ENCODE data around the gene HS6ST3.

Gene HS6ST3

GRCh38 chr13:96141032-96141431 lies 51.1 kb downstream of the HS6ST3 start:
- Histone ChIP-seq H3K27ac (ENCODE audit: low read depth, low read length, severe bottlenecking) (no peak overlapping the region), H3K4me1 (ENCODE audit: control insufficient read depth, insufficient read depth, low read length, poor library complexity, severe bottlenecking) (no peaks in the 10 kb centered on the region), H3K4me3 (ENCODE audit: extremely low read depth, insufficient read depth, low read length, poor library complexity, severe bottlenecking) (no peak overlapping the region), H3K9me3 (ENCODE audit: control insufficient read depth, low read length) (no peaks in the 10 kb centered on the region), H3K36me3 (ENCODE audit: control insufficient read depth, insufficient read depth, low read length) (no peaks in the 10 kb centered on the region)
- 55 to 63% methylated on average over 2 to 3 of the region's 3 CpGs for WGBS, 2 experiments (ENCODE audit: insufficient coverage in 2 of 2)

GRCh38 chr13:96159725-96160124 lies 69.8 kb downstream of the HS6ST3 start:
- Histone ChIP-seq H3K36me3 (ENCODE audit: control insufficient read depth, insufficient read depth, low read length) (no peaks in the 10 kb centered on the region), H3K9me3 (ENCODE audit: control insufficient read depth, low read length) (no peaks in the 10 kb centered on the region), H3K27ac (ENCODE audit: low read depth, low read length, severe bottlenecking) (no peak overlapping the region), H3K4me3 (ENCODE audit: extremely low read depth, insufficient read depth, low read length, poor library complexity, severe bottlenecking) (no peak overlapping the region), H3K4me1 (ENCODE audit: control insufficient read depth, insufficient read depth, low read length, poor library complexity, severe bottlenecking) (no peaks in the 10 kb centered on the region)
- WGBS, 2 experiments (ENCODE audit: insufficient coverage in 2 of 2) = 86 to 100% methylated on average over 1 of the region's 2 CpGs

DNA sequence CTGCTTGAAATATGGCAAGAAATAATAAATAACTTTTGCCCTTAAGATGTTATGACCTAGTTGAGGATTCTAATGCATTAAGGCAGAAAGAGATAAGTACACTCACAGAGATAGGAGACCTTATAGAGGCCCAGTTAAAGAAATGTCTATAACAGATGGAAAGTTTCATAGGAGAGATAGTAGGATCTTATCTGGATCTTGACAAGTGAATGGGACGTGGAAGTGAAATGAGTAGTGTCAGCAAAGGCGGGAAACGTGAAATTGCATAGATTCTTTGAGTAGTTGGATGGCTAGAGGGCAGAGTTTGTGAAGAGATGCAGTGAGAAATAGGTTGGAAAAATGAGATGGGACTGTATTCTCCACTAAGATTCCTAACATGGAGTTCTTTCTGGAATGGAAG lies 71.2 kb downstream of the HS6ST3 start:
- H3K4me1 ChIP-seq (ENCODE audit: control insufficient read depth, insufficient read depth, low read length, poor library complexity, severe bottlenecking) = no peaks in the 10 kb centered on the region
- 82 to 83% methylated on average over 3 of the region's 3 CpGs for WGBS, 2 experiments (ENCODE audit: insufficient coverage in 2 of 2)

DNA sequence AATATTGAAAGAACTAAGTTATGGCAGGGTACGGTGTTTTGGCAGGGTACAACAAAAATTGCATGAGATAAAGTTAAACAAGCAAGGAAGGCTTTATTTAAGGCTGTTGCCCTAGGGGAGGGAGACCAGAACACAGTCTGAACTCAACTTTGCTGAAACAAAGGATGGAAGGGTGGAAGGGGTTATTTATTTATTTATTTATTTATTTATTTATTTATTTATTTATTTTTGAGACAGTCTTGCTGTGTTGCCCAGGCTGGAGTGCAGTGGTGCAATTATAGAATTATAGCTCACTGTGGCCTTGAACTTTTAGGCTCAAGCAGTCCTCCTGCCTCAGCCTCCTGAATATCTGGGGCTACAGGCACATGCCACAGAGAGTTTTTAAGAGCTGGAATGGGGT lies 75.9 kb downstream of the HS6ST3 start:
- no peaks in the 10 kb centered on the region for H3K36me3 ChIP-seq (ENCODE audit: control insufficient read depth, insufficient read depth, low read length)
- 78 to 88% methylated on average over 1 of the region's 1 CpG for WGBS, 2 experiments (ENCODE audit: insufficient coverage in 2 of 2)
- H3K4me1 ChIP-seq (ENCODE audit: control insufficient read depth, insufficient read depth, low read length, poor library complexity, severe bottlenecking) = no peaks in the 10 kb centered on the region
- no peaks in the 10 kb centered on the region for H3K9me3 ChIP-seq (ENCODE audit: control insufficient read depth, low read length)
- no peak overlapping the region for H3K4me3 ChIP-seq (ENCODE audit: extremely low read depth, insufficient read depth, low read length, poor library complexity, severe bottlenecking)
- no peak overlapping the region for H3K27ac ChIP-seq (ENCODE audit: low read depth, low read length, severe bottlenecking)

More for the DNA sequence above, 71.2 kb downstream of the HS6ST3 start:
- no peak overlapping the region for H3K27ac ChIP-seq (ENCODE audit: low read depth, low read length, severe bottlenecking)
- H3K4me3 ChIP-seq (ENCODE audit: extremely low read depth, insufficient read depth, low read length, poor library complexity, severe bottlenecking) = no peak overlapping the region
- no peaks in the 10 kb centered on the region for H3K36me3 ChIP-seq (ENCODE audit: control insufficient read depth, insufficient read depth, low read length)
- no peaks in the 10 kb centered on the region for H3K9me3 ChIP-seq (ENCODE audit: control insufficient read depth, low read length)

DNA sequence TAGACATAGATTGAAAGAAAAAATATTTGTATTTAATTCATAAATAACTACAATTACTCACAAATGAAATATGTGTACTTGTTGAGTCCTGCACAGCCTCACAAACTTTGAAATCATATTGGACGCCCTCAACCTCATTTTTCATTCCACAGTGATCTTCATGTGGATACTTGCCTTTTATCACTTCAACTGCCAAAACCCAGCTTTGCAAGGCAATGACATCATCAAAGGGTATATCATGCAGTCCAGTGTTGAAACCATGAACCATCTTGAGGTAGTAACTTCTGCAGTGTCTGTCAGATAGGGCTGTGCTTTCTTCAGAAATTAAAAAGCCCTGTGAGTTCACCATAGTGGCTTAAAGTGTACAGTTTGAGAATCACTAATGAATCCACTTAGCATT lies 82.2 kb downstream of the HS6ST3 start:
- H3K4me3 ChIP-seq (ENCODE audit: extremely low read depth, insufficient read depth, low read length, poor library complexity, severe bottlenecking) = no peak overlapping the region
- H3K9me3 ChIP-seq (ENCODE audit: control insufficient read depth, low read length) = no peaks in the 10 kb centered on the region
- no peaks in the 10 kb centered on the region for H3K36me3 ChIP-seq (ENCODE audit: control insufficient read depth, insufficient read depth, low read length)
- no peak overlapping the region for H3K27ac ChIP-seq (ENCODE audit: low read depth, low read length, severe bottlenecking)
- 89% methylated on average over 1 of the region's 1 CpG; no CpG with 5 or more reads in 1 of the 2 experiments for WGBS, 2 experiments (ENCODE audit: insufficient coverage in 2 of 2)
- no peaks in the 10 kb centered on the region for H3K4me1 ChIP-seq (ENCODE audit: control insufficient read depth, insufficient read depth, low read length, poor library complexity, severe bottlenecking)

DNA sequence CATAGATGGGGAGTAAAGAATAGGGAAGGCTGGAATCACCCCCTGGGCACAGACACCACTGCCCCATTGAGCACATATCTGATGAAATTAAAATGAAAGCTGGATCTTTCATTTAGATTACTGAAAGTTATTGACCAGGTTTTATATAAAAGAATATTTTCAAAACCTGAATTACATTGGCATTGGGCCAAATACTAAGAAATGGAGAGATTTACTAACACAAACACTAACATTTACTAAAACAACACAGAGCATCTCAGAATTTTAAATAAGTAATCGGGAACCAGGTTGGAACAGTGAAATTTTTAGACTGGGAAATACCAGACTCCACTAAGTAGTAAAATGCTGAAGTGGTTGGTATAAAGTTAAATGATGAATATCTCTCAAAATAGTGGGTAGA lies 88.9 kb downstream of the HS6ST3 start:
- Histone ChIP-seq H3K4me1 (ENCODE audit: control insufficient read depth, insufficient read depth, low read length, poor library complexity, severe bottlenecking) (no peaks in the 10 kb centered on the region), H3K36me3 (ENCODE audit: control insufficient read depth, insufficient read depth, low read length) (no peaks in the 10 kb centered on the region), H3K9me3 (ENCODE audit: control insufficient read depth, low read length) (no peaks in the 10 kb centered on the region), H3K27ac (ENCODE audit: low read depth, low read length, severe bottlenecking) (no peak overlapping the region), H3K4me3 (ENCODE audit: extremely low read depth, insufficient read depth, low read length, poor library complexity, severe bottlenecking) (no peak overlapping the region)
- WGBS, 2 experiments (ENCODE audit: insufficient coverage in 2 of 2) = 100% methylated on average over 1 of the region's 1 CpG; no CpG with 5 or more reads in 1 of the 2 experiments

DNA sequence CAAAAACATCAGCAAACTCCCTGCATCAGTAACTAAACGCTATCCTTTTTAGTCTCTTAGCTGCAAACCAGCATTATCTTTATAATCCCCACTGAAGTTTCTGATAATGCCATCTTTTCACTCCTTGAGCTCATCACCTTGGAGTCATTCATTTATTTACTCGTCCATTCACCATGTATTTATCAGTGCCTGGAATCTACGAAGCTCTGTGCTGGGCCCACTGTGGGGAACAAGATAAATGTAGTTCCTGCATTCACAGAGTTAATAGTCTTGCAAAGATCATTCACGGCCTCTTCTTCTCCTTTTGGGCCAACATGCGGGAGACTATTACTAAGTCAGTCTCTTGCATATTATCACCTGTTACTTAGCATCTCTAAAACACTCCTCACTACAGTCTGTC lies 89.4 kb downstream of the HS6ST3 start:
- H3K4me1 ChIP-seq (ENCODE audit: control insufficient read depth, insufficient read depth, low read length, poor library complexity, severe bottlenecking) = no peaks in the 10 kb centered on the region
- H3K4me3 ChIP-seq (ENCODE audit: extremely low read depth, insufficient read depth, low read length, poor library complexity, severe bottlenecking) = no peak overlapping the region
- H3K27ac ChIP-seq (ENCODE audit: low read depth, low read length, severe bottlenecking) = no peak overlapping the region
- no peaks in the 10 kb centered on the region for H3K36me3 ChIP-seq (ENCODE audit: control insufficient read depth, insufficient read depth, low read length)
- H3K9me3 ChIP-seq (ENCODE audit: control insufficient read depth, low read length) = no peaks in the 10 kb centered on the region
- 79% methylated on average over 5 of the region's 5 CpGs for WGBS, 2 experiments (ENCODE audit: insufficient coverage in 2 of 2)

DNA sequence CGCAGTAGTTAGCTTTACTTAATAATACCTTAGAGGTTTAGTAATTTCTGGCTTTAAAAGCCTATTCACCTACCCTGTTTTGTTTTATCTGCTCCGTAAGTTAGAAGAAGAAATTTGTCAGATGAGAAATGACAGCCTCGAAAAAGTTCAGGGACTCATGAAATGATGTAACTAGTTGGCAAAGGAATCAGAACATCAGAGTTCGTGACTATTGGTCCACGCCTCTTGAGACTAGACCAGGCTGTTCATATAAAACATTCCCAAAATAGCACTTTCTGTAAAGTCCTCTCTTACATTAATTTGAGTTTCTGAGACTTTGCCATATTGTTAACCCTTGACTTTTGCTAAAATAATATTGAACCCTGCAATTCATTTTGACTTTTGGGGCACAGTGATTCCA lies 92.0 kb downstream of the HS6ST3 start:
- H3K27ac ChIP-seq (ENCODE audit: low read depth, low read length, severe bottlenecking) = no peak overlapping the region

DNA sequence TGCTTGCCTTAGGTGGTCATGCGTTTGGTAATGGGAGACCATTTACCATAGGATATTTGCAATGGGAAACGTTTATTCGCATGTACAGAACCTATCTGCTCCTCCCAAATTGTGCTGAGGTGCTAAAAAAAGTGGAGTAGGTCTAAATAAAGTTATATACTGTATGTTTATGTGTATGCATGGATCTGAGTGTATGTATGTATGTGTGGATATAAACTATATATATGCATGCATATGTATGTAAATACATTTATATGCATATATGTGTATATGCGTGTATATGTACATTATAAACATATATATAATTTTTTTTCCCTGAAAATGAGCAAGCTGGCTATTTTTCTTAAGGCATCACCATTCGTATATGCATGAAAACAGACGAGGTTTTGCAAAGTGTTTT lies 95.9 kb downstream of the HS6ST3 start:
- Histone ChIP-seq H3K9me3 (ENCODE audit: control insufficient read depth, low read length) (no peaks in the 10 kb centered on the region), H3K27ac (ENCODE audit: low read depth, low read length, severe bottlenecking) (no peak overlapping the region), H3K36me3 (ENCODE audit: control insufficient read depth, insufficient read depth, low read length) (no peaks in the 10 kb centered on the region), H3K4me3 (ENCODE audit: extremely low read depth, insufficient read depth, low read length, poor library complexity, severe bottlenecking) (no peak overlapping the region), H3K4me1 (ENCODE audit: control insufficient read depth, insufficient read depth, low read length, poor library complexity, severe bottlenecking) (no peaks in the 10 kb centered on the region)
- WGBS, 2 experiments (ENCODE audit: insufficient coverage in 2 of 2) = 89% methylated on average over 3 of the region's 6 CpGs; no CpG with 5 or more reads in 1 of the 2 experiments

More for the DNA sequence above, 92.0 kb downstream of the HS6ST3 start:
- Histone ChIP-seq H3K9me3 (ENCODE audit: control insufficient read depth, low read length) (no peaks in the 10 kb centered on the region), H3K4me1 (ENCODE audit: control insufficient read depth, insufficient read depth, low read length, poor library complexity, severe bottlenecking) (no peaks in the 10 kb centered on the region), H3K4me3 (ENCODE audit: extremely low read depth, insufficient read depth, low read length, poor library complexity, severe bottlenecking) (no peak overlapping the region), H3K36me3 (ENCODE audit: control insufficient read depth, insufficient read depth, low read length) (no peaks in the 10 kb centered on the region)
- WGBS, 2 experiments (ENCODE audit: insufficient coverage in 2 of 2) = 92 to 96% methylated on average over 2 to 4 of the region's 5 CpGs

DNA sequence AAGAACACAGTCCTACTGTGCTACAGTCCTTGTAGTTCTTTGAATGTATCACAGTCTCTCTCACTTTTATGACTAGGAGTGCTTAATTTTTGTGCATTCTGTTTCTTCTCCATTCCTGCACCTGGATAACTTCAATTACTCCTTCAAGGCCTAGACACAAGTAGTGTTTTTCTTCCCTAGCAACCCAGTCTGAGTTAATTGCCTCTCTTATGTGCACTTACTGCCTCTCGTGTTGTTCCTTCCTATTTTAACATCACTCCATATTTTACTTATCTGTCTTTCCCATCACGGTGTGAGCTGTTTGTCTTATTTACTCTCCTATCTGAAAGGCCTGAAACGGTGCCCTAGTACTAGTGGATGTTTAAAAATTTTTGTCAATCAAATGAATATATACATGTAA lies 101.5 kb downstream of the HS6ST3 start:
- Histone ChIP-seq H3K36me3 (ENCODE audit: control insufficient read depth, insufficient read depth, low read length) (no peaks in the 10 kb centered on the region), H3K9me3 (ENCODE audit: control insufficient read depth, low read length) (no peaks in the 10 kb centered on the region), H3K27ac (ENCODE audit: low read depth, low read length, severe bottlenecking) (no peak overlapping the region), H3K4me1 (ENCODE audit: control insufficient read depth, insufficient read depth, low read length, poor library complexity, severe bottlenecking) (no peaks in the 10 kb centered on the region), H3K4me3 (ENCODE audit: extremely low read depth, insufficient read depth, low read length, poor library complexity, severe bottlenecking) (no peak overlapping the region)
- WGBS, 2 experiments (ENCODE audit: insufficient coverage in 2 of 2) = 67% methylated on average over 1 of the region's 3 CpGs; no CpG with 5 or more reads in 1 of the 2 experiments

GRCh38 chr13:96193728-96194310 lies 103.9 kb downstream of the HS6ST3 start:
- Histone ChIP-seq H3K9me3 (ENCODE audit: control insufficient read depth, low read length) (peaks cover 6% of the 10 kb centered on the region), H3K36me3 (ENCODE audit: control insufficient read depth, insufficient read depth, low read length) (no peaks in the 10 kb centered on the region), H3K27ac (ENCODE audit: low read depth, low read length, severe bottlenecking) (no peak overlapping the region), H3K4me3 (ENCODE audit: extremely low read depth, insufficient read depth, low read length, poor library complexity, severe bottlenecking) (no peak overlapping the region), H3K4me1 (ENCODE audit: control insufficient read depth, insufficient read depth, low read length, poor library complexity, severe bottlenecking) (no peaks in the 10 kb centered on the region)
- 81 to 90% methylated on average over 3 of the region's 5 CpGs for WGBS, 2 experiments (ENCODE audit: insufficient coverage in 2 of 2)

Data from mesodermal cell (in vitro differentiated cells).